ENCODE data around the gene GRM4.

- TF ChIP-seq CTCF (IDR thresholded peaks at IDR 0.05) (no peak), POLR2A (IDR thresholded peaks at IDR 0.05) (no peak)
Measured at GRCh38 chr6:33974471-33974870, 171.4 kb downstream of the GRM4 start.

Data from uterus (tissue), 2 donors.